Uterus (tissue), 2 donors: ENCODE measurements around the gene ARSH.

Source experiments
- CTCF ChIP-seq, 4 experiments: fragments of 200-600 bp in 2 of 4; fragments of 450-650 bp in 2 of 4; sonication (generic) in 2 of 4; IDR thresholded peaks; one replicate each; pipeline ENCODE4 v1.5.1; 2016 to 2019; ENCODE audit warnings: antibody characterized with exemption in 4 of 4, mild to moderate bottlenecking in 2 of 4, moderate library complexity in 1 of 4
- POLR2A ChIP-seq, 2 donors: fragments of 450-650 bp; IDR thresholded peaks; one replicate each; pipeline ENCODE4 v1.6.1; 2016; ENCODE audit warnings: antibody characterized with exemption in 2 of 2, mild to moderate bottlenecking in 1 of 2, moderate library complexity in 1 of 2

GRCh38 chrX:2967012-2967411, 39.3 kb upstream of the ARSH start:
- TF ChIP-seq CTCF (IDR thresholded peaks at IDR 0.05) (no peak), POLR2A (IDR thresholded peaks at IDR 0.05) (no peak)
